Bronchial epithelial cell (primary cell): ENCODE results near the gene ASPG. TPM values are rescaled to one million over a fixed set of nuclear protein-coding genes. Genes with fewer than 3 reads are reported as not detected.
"Not testable (repeated sequence)": the region's sequence is repeated elsewhere in the genome, so short reads cannot be mapped to it uniquely, and the experiment has no call there.

ENCODE experiments used
- DNase-seq: peaks from one replicate; pipeline ENCODE4 v3.0.0-alpha.2; 2010; ENCODE audit warnings: low read depth
- FAIRE-seq: peaks from 2 replicates; lab custom pipeline; 2011; peaks lifted over from hg19 to GRCh38; lab: Jason Lieb, UNC
- H3K27me3 ChIP-seq: 2 replicates; pipeline ENCODE4 v1.5.1; 2011; ENCODE audit warnings: low read length; ENCODE audit not compliant: control insufficient read depth, insufficient read depth
- H3K36me3 ChIP-seq: 2 replicates; pipeline ENCODE4 v1.5.1; 2011; ENCODE audit warnings: low read length; ENCODE audit not compliant: control insufficient read depth, insufficient read depth
- H3K4me3 ChIP-seq: 2 replicates; pipeline ENCODE4 v1.5.1; 2011; ENCODE audit warnings: mild to moderate bottlenecking, low read depth, low read length, control low read depth
- CTCF ChIP-seq: IDR thresholded peaks from 2 replicates; pipeline ENCODE4 v1.5.1; 2011; ENCODE audit warnings: mild to moderate bottlenecking, moderate library complexity, low read length, control low read depth, inconsistent platforms; ENCODE audit not compliant: insufficient read depth, severe bottlenecking
- total RNA-seq: library from RNA; depleted of rRNA; stranded (reverse); fragments of >200 nt; gene quantifications from 2 replicates; pipeline ENCODE4 v1.2.1, GENCODE V29; 2014

The ASPG gene
- total RNA-seq, 1 donor from 2014 or later, result 0.53 TPM

- no peaks in the 10 kb centered on the region for H3K36me3 ChIP-seq
- TF ChIP-seq CTCF, result no peak
- DNase-seq, result no peak
- H3K27me3 ChIP-seq, result no peaks in the 10 kb centered on the region
- no peak overlapping the region for H3K4me3 ChIP-seq
- no peak for FAIRE-seq
These were observed 66.2 kb downstream of the ASPG start for GRCh38 chr14:104151566-104152245.

GRCh38 chr14:104152246-104152575 lies 66.7 kb downstream of the ASPG start:
- H3K4me3 ChIP-seq, result no peak overlapping the region
- FAIRE-seq (no peak), DNase-seq (no peak)
- no peak for TF ChIP-seq CTCF
- no peaks in the 10 kb centered on the region for H3K27me3 ChIP-seq
- no peaks in the 10 kb centered on the region for H3K36me3 ChIP-seq

GRCh38 chr14:104152686-104153393 lies 67.3 kb downstream of the ASPG start:
- FAIRE-seq, result no peak
- DNase-seq, result no peak
- Histone ChIP-seq H3K36me3 (no peaks in the 10 kb centered on the region), H3K4me3 (no peak overlapping the region), H3K27me3 (no peaks in the 10 kb centered on the region)
- TF ChIP-seq CTCF, result no peak

- not testable (repeated sequence) for H3K27me3 ChIP-seq, FAIRE-seq, H3K36me3 ChIP-seq, H3K4me3 ChIP-seq, DNase-seq
These were observed 67.9 kb downstream of the ASPG start for GRCh38 chr14:104153394-104153755.

GRCh38 chr14:104154246-104154645 lies 68.7 kb downstream of the ASPG start:
- no peak for FAIRE-seq
- Histone ChIP-seq H3K27me3 (no peaks in the 10 kb centered on the region), H3K4me3 (no peak overlapping the region), H3K36me3 (no peaks in the 10 kb centered on the region)
- no peak for TF ChIP-seq CTCF
- no peak for DNase-seq

GRCh38 chr14:104155513-104155912 lies 70.0 kb downstream of the ASPG start:
- FAIRE-seq (no peak), DNase-seq (no peak)
- no peak for TF ChIP-seq CTCF
- Histone ChIP-seq H3K4me3 (no peak overlapping the region), H3K27me3 (no peaks in the 10 kb centered on the region), H3K36me3 (no peaks in the 10 kb centered on the region)
